ENCODE results near the gene PIEZO2. TPM values are rescaled to one million over a fixed set of nuclear protein-coding genes. Genes with fewer than 3 reads are reported as not detected.

Gene PIEZO2
- polyA plus RNA-seq, 1 donor (not counting 4 experiments of a cell fraction or from before 2014, with no cell fraction given): not detected

GRCh38 chr18:11004294-11004693 is 145.1 kb downstream of the PIEZO2 start:
- peak overlapping the region; percentile 21 for H3K27ac ChIP-seq (ENCODE audit: control insufficient read depth, insufficient read depth, low read length)
- no peaks in the 10 kb centered on the region for H3K9me1 ChIP-seq (ENCODE audit: control insufficient read depth, extremely low read depth, insufficient read depth, low read length)
- H3K4me1 ChIP-seq (ENCODE audit: control insufficient read depth, extremely low read depth, insufficient read depth, low read length): peaks cover 7% of the 10 kb centered on the region
- H4K20me1 ChIP-seq (ENCODE audit: control insufficient read depth, extremely low read depth, insufficient read depth, low read length): no peaks in the 10 kb centered on the region
- no peak for TF ChIP-seq EZH2 (IDR thresholded peaks at IDR 0.05; ENCODE audit: low read length)
- TF ChIP-seq CTCF (optimal IDR thresholded peaks at IDR 0.05 in 1 of 3, IDR thresholded peaks at IDR 0.05 in 1 of 3, conservative IDR thresholded peaks at IDR 0.05 in 1 of 3; ENCODE audit: extremely low read depth in 1 of 3, insufficient read depth in 2 of 3, low read length in 3 of 3): no peak
- H3K27me3 ChIP-seq (ENCODE audit: control insufficient read depth, extremely low read depth, insufficient read depth, low read length): no peaks in the 10 kb centered on the region
- no peaks in the 10 kb centered on the region for H3K36me3 ChIP-seq (ENCODE audit: control insufficient read depth in 2 of 2, extremely low read depth in 1 of 2, insufficient read depth in 2 of 2, low read length in 2 of 2)
- DNase-seq (ENCODE audit: low read depth, low spot score) (no peak), FAIRE-seq (no peak)
- dilution Hi-C loops (cut with MboI; ENCODE audit: extremely low pct_ligation_motif_present, low sequenced_read_pairs): no loop called here
- no peak overlapping the region for H3K4me2 ChIP-seq (ENCODE audit: control insufficient read depth, extremely low read depth, insufficient read depth, low read depth, low read length)
- H3K9me3 ChIP-seq (ENCODE audit: control insufficient read depth, low read depth, low read length): no peaks in the 10 kb centered on the region
- no peaks in the 10 kb centered on the region for H3K79me2 ChIP-seq (ENCODE audit: control insufficient read depth, insufficient read depth, low read length)
- no peak overlapping the region for H2AFZ ChIP-seq (ENCODE audit: control insufficient read depth, low read length)
- no peak overlapping the region for H3K9ac ChIP-seq (ENCODE audit: control insufficient read depth, extremely low read depth, insufficient read depth, low read length)
- H3K4me3 ChIP-seq (ENCODE audit: control insufficient read depth in 2 of 3, extremely low read depth in 1 of 3, insufficient read depth in 2 of 3, low read depth in 1 of 3, low read length in 3 of 3): no peak overlapping the region

DNA sequence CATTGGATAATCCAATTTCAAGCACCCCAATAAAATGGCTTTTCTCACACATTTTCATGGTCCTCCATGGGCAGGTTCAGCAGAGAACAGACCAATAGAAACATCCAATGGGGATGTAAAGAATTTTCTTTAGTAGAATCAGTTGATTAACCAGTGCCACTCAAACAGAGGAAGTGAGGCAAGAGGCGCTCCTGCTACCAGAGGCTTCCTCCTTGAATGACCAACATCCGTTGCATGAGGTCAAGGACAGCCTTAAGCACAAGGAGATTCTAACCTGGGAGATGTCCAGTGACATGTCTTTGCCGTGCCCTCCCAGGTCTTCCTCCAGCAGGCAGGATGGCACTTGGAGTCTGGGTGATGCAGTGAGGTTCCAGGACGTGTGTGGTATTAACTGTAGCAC is 146.6 kb downstream of the PIEZO2 start:
- Histone ChIP-seq H3K4me2 (ENCODE audit: control insufficient read depth, extremely low read depth, insufficient read depth, low read depth, low read length) (no peak overlapping the region), H3K36me3 (ENCODE audit: control insufficient read depth in 2 of 2, extremely low read depth in 1 of 2, insufficient read depth in 2 of 2, low read length in 2 of 2) (no peaks in the 10 kb centered on the region), H3K79me2 (ENCODE audit: control insufficient read depth, insufficient read depth, low read length) (no peaks in the 10 kb centered on the region), H2AFZ (ENCODE audit: control insufficient read depth, low read length) (no peak overlapping the region), H3K9me1 (ENCODE audit: control insufficient read depth, extremely low read depth, insufficient read depth, low read length) (no peaks in the 10 kb centered on the region), H3K9ac (ENCODE audit: control insufficient read depth, extremely low read depth, insufficient read depth, low read length) (no peak overlapping the region), H3K27ac (ENCODE audit: control insufficient read depth, insufficient read depth, low read length) (no peak overlapping the region), H3K4me3 (ENCODE audit: control insufficient read depth in 2 of 3, extremely low read depth in 1 of 3, insufficient read depth in 2 of 3, low read depth in 1 of 3, low read length in 3 of 3) (no peak overlapping the region), H3K27me3 (ENCODE audit: control insufficient read depth, extremely low read depth, insufficient read depth, low read length) (no peaks in the 10 kb centered on the region), H3K4me1 (ENCODE audit: control insufficient read depth, extremely low read depth, insufficient read depth, low read length) (peaks cover 7% of the 10 kb centered on the region), H3K9me3 (ENCODE audit: control insufficient read depth, low read depth, low read length) (no peaks in the 10 kb centered on the region), H4K20me1 (ENCODE audit: control insufficient read depth, extremely low read depth, insufficient read depth, low read length) (no peaks in the 10 kb centered on the region)
- no peak for TF ChIP-seq CTCF (optimal IDR thresholded peaks at IDR 0.05 in 1 of 3, IDR thresholded peaks at IDR 0.05 in 1 of 3, conservative IDR thresholded peaks at IDR 0.05 in 1 of 3; ENCODE audit: extremely low read depth in 1 of 3, insufficient read depth in 2 of 3, low read length in 3 of 3)
- TF ChIP-seq EZH2 (IDR thresholded peaks at IDR 0.05; ENCODE audit: low read length): no peak
- no peak for DNase-seq (ENCODE audit: low read depth, low spot score)
- no peak for FAIRE-seq
- dilution Hi-C loops (cut with MboI; ENCODE audit: extremely low pct_ligation_motif_present, low sequenced_read_pairs): no loop called here

Data from keratinocyte (primary cell).